HCT116 (cell line): Measurements from ENCODE around the gene EML4. TPM values are rescaled to one million over a fixed set of nuclear protein-coding genes. Genes with fewer than 3 reads are reported as not detected.

Source experiments
- ATAC-seq: fragments of 200-7000 bp; cut with Tn5 transposase; 2 replicates; pipeline ENCODE4 v1.9.1; 2020; ENCODE audit warnings: mild to moderate bottlenecking, moderate library complexity
- BruUV-seq: library from RNA; stranded (reverse); fragments of 400-500 nt; replicated peaks from 2 replicates; lab custom pipeline; 2021; lab: Mats Ljungman, UMichigan
- CTCF ChIA-PET: fragments of 300-600 bp; sonication (Branson Sonifier 250); formaldehyde crosslinking; loops from one replicate; lab custom pipeline; 2021; ENCODE audit warnings: antibody characterized with exemption; lab: Charles Lee
- POLR2A ChIA-PET: fragments of 300-600, 350-600 bp; sonication (Branson Sonifier 250); formaldehyde crosslinking; loops from one replicate; lab custom pipeline; 2021; ENCODE audit warnings: antibody characterized with exemption; lab: Charles Lee
- RAD21 ChIA-PET, 2 experiments: fragments of 300-600 bp; sonication (Branson Sonifier 250); formaldehyde crosslinking; loops; one replicate each; lab custom pipeline; 2023; ENCODE audit warnings: low total read pairs in 2 of 2; ENCODE audit not compliant: uncharacterized antibody in 2 of 2, unreplicated experiment in 2 of 2, low non-redundant PET in 1 of 2; lab: Charles Lee
- DNase-seq: peaks from one replicate; pipeline ENCODE4 v3.0.0-alpha.2; 2010; ENCODE audit warnings: low read depth, low spot score
- H2AFZ ChIP-seq: fragments of 200-600 bp; shearing (Covaris generic), sonication (generic); 2 replicates; pipeline ENCODE4 v1.6.1; 2017; ENCODE audit warnings: low read depth, mixed run types, mixed read lengths, antibody characterized with exemption, low read length; ENCODE audit not compliant: poor library complexity, severe bottlenecking
- H3K27ac ChIP-seq: 2 replicates; pipeline ENCODE4 v1.5.1; 2012; ENCODE audit warnings: low read depth, low read length
- H3K27me3 ChIP-seq: fragments of 200-600 bp; sonication (generic); 2 replicates; pipeline ENCODE4 v1.6.1; 2016; ENCODE audit warnings: mixed run types, low read length, mixed read lengths; ENCODE audit not compliant: insufficient read depth
- H3K36me3 ChIP-seq, 2 experiments: fragments of 200-500 bp in 1 of 2; fragments of 200-600 bp in 1 of 2; sonication (Bioruptor generic) in 1 of 2; sonication (generic) in 1 of 2; 2 replicates each; pipeline versions ENCODE4 v1.5.1 to v1.6.1; 2014 to 2016; ENCODE audit warnings: low read length in 2 of 2, inconsistent platforms in 1 of 2, mixed read lengths in 1 of 2, mixed run types in 1 of 2; ENCODE audit not compliant: insufficient read depth in 2 of 2, control insufficient read depth in 1 of 2
- H3K4me1 ChIP-seq, 2 experiments: fragments of 200-600 bp in 1 of 2; sonication (generic) in 1 of 2; 2 replicates each; pipeline versions ENCODE4 v1.5.1 to v1.6.1; 2012 to 2017; ENCODE audit warnings: low read length in 2 of 2, inconsistent platforms in 1 of 2, mild to moderate bottlenecking in 1 of 2, mixed read lengths in 1 of 2, mixed run types in 1 of 2, moderate library complexity in 1 of 2; ENCODE audit not compliant: insufficient read depth in 2 of 2, control insufficient read depth in 1 of 2
- H3K4me2 ChIP-seq: fragments of 200-600 bp; sonication (generic); 2 replicates; pipeline ENCODE4 v1.6.1; 2017; ENCODE audit warnings: mixed run types, low read length, mixed read lengths
- H3K4me3 ChIP-seq, 2 experiments: fragments of 200-600 bp in 1 of 2; sonication (generic) in 1 of 2; replicated peaks in 1 of 2; 2 replicates each; pipeline ENCODE4 v1.5.1; 2011 to 2016; ENCODE audit warnings: low read length in 2 of 2, control low read depth in 1 of 2, low read depth in 1 of 2, mild to moderate bottlenecking in 1 of 2, mixed read lengths in 1 of 2, mixed run types in 1 of 2
- H3K79me2 ChIP-seq: fragments of 200-600 bp; sonication (generic); 2 replicates; pipeline ENCODE4 v1.6.1; 2017; ENCODE audit warnings: mild to moderate bottlenecking, mixed run types, low read length, moderate library complexity, mixed read lengths; ENCODE audit not compliant: insufficient read depth
- H3K9ac ChIP-seq: fragments of 200-600 bp; sonication (generic); 2 replicates; pipeline ENCODE4 v1.6.1; 2016; ENCODE audit warnings: low read length, mixed read lengths
- H3K9me2 ChIP-seq: fragments of 200-600 bp; sonication (generic), shearing (Covaris generic); 2 replicates; pipeline ENCODE4 v1.6.1; 2017; ENCODE audit warnings: mixed run types, mild to moderate bottlenecking, moderate library complexity; ENCODE audit not compliant: insufficient read depth
- H3K9me3 ChIP-seq, 2 experiments: fragments of 200-500 bp in 1 of 2; fragments of 200-600 bp in 1 of 2; sonication (Bioruptor generic) in 1 of 2; sonication (generic) in 1 of 2; 2 replicates each; pipeline ENCODE4 v1.6.1; 2014 to 2017; ENCODE audit warnings: low read length in 2 of 2, mixed read lengths in 2 of 2, inconsistent platforms in 1 of 2, low read depth in 1 of 2, mild to moderate bottlenecking in 1 of 2, mixed run types in 1 of 2, moderate library complexity in 1 of 2; ENCODE audit not compliant: control insufficient read depth in 1 of 2, insufficient read depth in 1 of 2
- H4K20me1 ChIP-seq: fragments of 200-600 bp; sonication (generic), shearing (Covaris generic); 2 replicates; pipeline ENCODE4 v1.6.1; 2017; ENCODE audit warnings: mixed run types, mild to moderate bottlenecking, moderate library complexity; ENCODE audit not compliant: insufficient read depth
- CBX3 ChIP-seq: IDR thresholded peaks from 2 replicates; pipeline ENCODE4 v1.6.1; 2012; ENCODE audit warnings: low read depth
- EZH2phosphoT487 ChIP-seq: fragments of 200-600 bp; IDR thresholded peaks from 2 replicates; pipeline ENCODE4 v1.6.1; 2018; ENCODE audit warnings: antibody characterized with exemption, borderline replicate concordance
- POLR2A ChIP-seq: IDR thresholded peaks from 2 replicates; pipeline ENCODE4 v1.7.0; 2011; ENCODE audit warnings: borderline replicate concordance; ENCODE audit not compliant: insufficient read depth, insufficient read length; ENCODE audit errors: extremely low read depth
- TCF7L2 ChIP-seq: IDR thresholded peaks from 2 replicates; pipeline ENCODE4 v1.7.0; 2011; ENCODE audit warnings: borderline replicate concordance, inconsistent platforms; ENCODE audit not compliant: insufficient read depth, insufficient read length; ENCODE audit errors: extremely low read depth
- ZFX ChIP-seq: fragments of 450-650 bp; IDR thresholded peaks from 2 replicates; pipeline ENCODE4 v1.6.1; 2017
- ZNF274 ChIP-seq: fragments of 200-500 bp; sonication (Bioruptor generic); IDR thresholded peaks from 2 replicates; pipeline ENCODE4 v1.6.1; 2014; ENCODE audit warnings: mild to moderate bottlenecking, low read depth, low read length, inconsistent platforms
- intact Hi-C: fragments of 100-400 bp; cut with micrococcal nuclease; formaldehyde crosslinking; loops from 2 replicates; pipeline ENCODE4 v1.10.0; 2022
- total RNA-seq: library from RNA; stranded (reverse); gene quantifications from one replicate; pipeline ENCODE4 v1.2.1, GENCODE V29; 2021; ENCODE audit not compliant: unreplicated experiment
- TF ChIP-seq, protein P1 (sequence below): IDR thresholded peaks from 2 replicates; pipeline ENCODE4 v1.6.1; 2011; ENCODE audit warnings: mild to moderate bottlenecking, low read length, moderate library complexity; ENCODE audit not compliant: insufficient replicate concordance; ENCODE audit errors: extremely low read depth
- TF ChIP-seq, protein P2 (sequence below): IDR thresholded peaks from 2 replicates; pipeline ENCODE4 v1.6.1; 2012

Gene EML4
- total RNA-seq, 1 experiment from 2014 or later, result 53.5 TPM

DNA sequence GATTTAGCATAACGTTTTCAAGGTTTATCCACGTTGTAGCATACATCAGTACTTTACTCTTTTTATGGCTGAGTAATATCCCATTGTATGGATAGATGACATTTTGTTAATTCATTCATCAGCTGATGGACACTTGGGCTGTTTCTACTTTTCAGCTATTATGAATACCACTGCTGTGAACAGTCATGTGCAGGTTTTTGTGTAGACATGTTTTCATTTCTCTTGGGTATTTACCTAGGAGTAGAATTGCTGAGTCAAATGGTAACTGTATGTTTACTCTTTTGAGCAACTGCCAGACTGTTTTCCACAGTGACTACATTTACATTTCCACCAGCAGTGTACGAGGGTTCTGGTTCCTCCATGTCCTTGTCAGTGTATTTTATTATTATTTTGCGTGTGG, 158.0 kb downstream of the EML4 start:
- Histone ChIP-seq H3K27me3 (no peaks in the 10 kb centered on the region), H3K79me2 (no peaks in the 10 kb centered on the region), H2AFZ (no peak overlapping the region), H3K36me3 (peaks cover 10 to 25% of the 10 kb centered on the region in 2 experiments), H3K9me3 (no peaks in the 10 kb centered on the region), H3K9me2 (no peaks in the 10 kb centered on the region), H3K4me2 (no peak overlapping the region), H3K9ac (no peak overlapping the region), H4K20me1 (no peaks in the 10 kb centered on the region), H3K4me1 (no peaks in the 10 kb centered on the region), H3K4me3 (no peak overlapping the region), H3K27ac (no peak overlapping the region)
- intact Hi-C loops, result loop anchor here (10.0 kb wide), 1 partner anchor 482 kb away; no protein-coding TSS in a partner anchor
- ChIA-PET RAD21 (no interaction called here), POLR2A (no interaction called here), CTCF (interaction anchor here (1.6 kb wide), 1 partner anchor 231 kb away, joined by 4 read pairs; no protein-coding TSS in a partner anchor)
- TF ChIP-seq POLR2A (no peak), TCF7L2 (no peak), ZFX (no peak), ZNF274 (no peak), EZH2phosphoT487 (no peak), CBX3 (no peak)
- TF ChIP-seq, protein P1, sequence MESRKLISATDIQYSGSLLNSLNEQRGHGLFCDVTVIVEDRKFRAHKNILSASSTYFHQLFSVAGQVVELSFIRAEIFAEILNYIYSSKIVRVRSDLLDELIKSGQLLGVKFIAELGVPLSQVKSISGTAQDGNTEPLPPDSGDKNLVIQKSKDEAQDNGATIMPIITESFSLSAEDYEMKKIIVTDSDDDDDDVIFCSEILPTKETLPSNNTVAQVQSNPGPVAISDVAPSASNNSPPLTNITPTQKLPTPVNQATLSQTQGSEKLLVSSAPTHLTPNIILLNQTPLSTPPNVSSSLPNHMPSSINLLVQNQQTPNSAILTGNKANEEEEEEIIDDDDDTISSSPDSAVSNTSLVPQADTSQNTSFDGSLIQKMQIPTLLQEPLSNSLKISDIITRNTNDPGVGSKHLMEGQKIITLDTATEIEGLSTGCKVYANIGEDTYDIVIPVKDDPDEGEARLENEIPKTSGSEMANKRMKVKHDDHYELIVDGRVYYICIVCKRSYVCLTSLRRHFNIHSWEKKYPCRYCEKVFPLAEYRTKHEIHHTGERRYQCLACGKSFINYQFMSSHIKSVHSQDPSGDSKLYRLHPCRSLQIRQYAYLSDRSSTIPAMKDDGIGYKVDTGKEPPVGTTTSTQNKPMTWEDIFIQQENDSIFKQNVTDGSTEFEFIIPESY, result no peak
- TF ChIP-seq, protein P2, sequence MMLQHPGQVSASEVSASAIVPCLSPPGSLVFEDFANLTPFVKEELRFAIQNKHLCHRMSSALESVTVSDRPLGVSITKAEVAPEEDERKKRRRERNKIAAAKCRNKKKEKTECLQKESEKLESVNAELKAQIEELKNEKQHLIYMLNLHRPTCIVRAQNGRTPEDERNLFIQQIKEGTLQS, result no peak
- BruUV-seq, result no TSS peak
- DNase-seq (no peak), ATAC-seq (no peak)
